GM18502 (cell line): ENCODE data around the gene SMDT1.
"Not testable (repeated sequence)": the region's sequence is repeated elsewhere in the genome, so short reads cannot be mapped to it uniquely, and the experiment has no call there.

Source experiments
- ATAC-seq: cut with Tn5 transposase; IDR thresholded peaks from one replicate; pipeline ENCODE4 v1.9.1; 2021; ENCODE audit warnings: mild to moderate bottlenecking; ENCODE audit not compliant: unreplicated experiment, poor library complexity

The SMDT1 gene

DNA sequence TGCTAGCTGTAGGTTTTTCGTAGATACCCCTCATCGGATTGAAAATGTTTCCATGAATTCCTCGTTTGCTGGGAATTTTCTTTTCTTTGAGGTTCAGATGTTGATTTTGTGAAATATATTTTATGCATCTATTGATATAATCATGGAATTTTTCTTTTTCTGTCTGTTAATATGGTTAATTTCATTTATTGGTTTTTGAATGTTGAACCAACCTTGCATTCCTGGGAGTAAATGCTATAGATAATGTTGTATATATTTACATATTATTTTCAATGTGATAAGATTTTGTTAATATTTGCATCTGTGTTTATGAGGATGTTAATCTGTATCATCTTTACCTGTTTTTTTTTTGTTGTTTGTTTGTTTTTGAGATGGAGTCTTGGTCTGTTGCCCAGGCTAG, 21.7 kb downstream of the SMDT1 start:
- ATAC-seq = no peak

DNA sequence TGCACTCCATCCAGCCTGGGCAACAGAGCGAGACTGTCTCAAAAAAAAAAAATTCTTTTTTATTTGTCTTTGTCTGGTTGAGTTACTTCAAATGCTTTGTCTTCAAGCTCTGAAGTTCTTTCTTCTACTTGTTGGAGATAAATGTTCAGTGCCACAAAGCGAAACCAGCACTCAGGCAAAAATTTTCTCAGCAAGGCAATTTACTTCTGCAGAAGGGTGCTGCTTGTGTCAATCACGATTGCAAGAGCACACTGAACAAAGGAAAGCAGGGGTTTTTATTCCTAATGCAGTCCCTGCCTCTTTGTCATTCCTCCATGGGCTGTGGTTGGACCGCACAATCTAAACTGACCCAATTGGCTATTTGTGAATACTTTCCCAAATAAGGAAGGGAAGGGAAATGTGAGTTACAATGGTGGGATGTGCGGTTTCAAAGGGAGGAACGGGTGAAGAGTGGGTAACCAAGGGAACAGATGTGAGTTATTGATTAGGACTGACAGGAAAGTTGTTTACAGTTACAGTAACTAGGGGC, 24.9 kb downstream of the SMDT1 start:
- ATAC-seq = not testable (repeated sequence)

- no peak for ATAC-seq
These were observed 29.3 kb downstream of the SMDT1 start for GRCh38 chr22:42108848-42109247.

GRCh38 chr22:42111798-42112197, 32.3 kb downstream of the SMDT1 start:
- no peak for ATAC-seq

DNA sequence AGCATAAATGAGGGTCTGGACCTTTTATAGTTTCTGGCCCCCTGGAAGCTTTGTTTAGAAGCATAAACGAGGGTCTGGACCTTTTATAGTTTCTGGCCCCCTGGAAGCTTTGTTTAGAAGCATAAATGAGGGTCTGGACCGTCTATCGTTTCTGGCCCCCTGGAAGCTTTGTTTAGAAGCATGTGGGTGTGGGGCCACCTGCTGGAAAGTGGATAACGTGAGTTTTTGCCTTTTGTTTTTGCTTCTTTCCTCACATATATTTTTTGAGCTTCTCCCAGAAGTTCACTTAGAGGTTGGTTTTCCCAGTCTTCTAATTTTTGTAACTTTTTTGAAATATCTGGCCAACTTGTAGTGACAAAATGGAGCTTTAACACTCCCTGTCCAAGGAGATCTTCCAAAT, 33.3 kb downstream of the SMDT1 start:
- not testable (repeated sequence) for ATAC-seq

- no peak for ATAC-seq
These were observed 35.2 kb downstream of the SMDT1 start for GRCh38 chr22:42114721-42115120.

- not testable (repeated sequence) for ATAC-seq
These were observed 35.9 kb downstream of the SMDT1 start for GRCh38 chr22:42115420-42115830.

DNA sequence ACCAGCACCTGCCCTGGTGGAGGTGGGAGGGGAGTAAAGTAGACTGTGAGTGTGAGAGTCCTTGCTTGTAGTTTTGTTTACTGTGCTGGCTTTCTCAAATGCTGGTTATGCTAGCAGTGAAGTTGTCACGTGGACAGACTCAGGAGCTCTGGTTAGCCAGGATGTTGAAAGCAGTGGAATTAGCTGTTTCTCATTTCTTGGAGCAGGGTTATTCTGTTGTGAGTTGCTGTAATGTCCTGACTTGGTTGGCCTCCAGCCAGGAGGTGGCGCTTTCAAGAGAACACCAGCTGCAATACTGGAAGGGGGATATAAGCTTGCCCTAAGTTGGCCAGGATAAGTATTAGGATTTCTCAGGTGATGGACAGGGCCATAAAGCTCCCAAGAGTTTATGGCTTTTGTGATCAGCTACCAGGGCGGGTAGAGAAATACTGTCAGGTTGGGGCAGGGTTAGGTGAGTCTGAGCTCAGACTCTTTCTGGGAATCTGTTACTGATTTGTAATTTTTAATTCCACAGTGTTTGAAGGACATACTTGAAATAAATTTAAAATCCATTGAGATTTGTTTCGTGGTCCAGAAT, 37.4 kb downstream of the SMDT1 start:
- ATAC-seq = no peak

DNA sequence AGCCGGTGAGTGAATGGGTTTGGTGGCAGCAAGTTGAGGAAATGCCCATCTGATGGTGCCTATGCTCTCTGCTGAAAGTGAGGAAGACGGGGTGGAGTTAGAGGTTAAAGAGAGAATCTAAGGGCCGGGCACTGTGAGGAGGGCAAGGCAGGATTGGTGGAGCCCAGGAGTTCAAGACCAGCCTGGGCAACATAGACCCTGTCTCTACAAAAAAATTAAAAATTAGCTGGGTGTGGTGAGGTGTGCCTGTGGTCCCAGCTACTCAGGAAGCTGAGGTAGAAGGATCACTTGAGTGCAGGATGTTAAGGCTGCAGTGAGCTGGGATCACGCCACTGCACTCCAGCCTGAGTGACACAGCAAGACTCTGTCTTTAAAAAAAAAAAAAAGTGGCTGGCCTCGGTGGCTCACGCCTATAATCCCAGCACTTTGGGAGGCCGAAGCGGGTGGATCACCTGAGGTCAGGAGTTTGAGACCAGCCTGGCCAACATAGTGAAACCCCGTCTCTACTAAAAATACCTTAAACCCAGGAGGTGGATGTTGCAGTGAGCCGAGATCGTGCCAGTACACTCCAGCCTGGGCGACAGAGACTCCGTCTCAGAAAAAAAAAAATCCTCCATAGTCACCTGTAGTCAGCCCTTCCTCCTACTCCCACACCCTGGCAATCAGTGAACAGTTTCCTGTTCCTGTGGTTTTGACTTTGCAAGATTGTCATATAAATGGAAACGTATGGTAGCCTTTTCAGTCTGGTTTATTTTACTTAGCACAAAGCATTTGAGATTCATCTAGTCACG, 40.9 kb downstream of the SMDT1 start:
- ATAC-seq = not testable (repeated sequence)

DNA sequence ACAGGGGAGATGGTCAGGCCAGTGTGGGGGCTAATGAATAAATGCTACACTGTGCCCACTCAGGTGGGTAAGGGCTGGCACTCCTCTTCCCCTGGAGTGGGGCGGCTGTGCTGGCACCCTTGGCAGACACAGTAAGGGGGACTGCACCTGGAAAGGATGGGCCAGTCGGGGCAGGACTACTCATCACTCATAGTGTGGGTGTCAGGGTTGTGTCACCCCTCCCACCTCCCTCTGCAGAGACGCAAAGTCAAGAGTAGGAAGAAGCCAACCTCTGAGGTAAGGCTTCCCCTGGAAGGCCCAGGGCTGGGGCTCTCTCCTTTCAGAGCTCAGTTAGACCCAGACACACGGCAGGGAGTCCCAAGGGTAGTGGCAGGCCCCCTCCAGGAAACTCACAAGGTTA, 44.0 kb downstream of the SMDT1 start:
- not testable (repeated sequence) for ATAC-seq

DNA sequence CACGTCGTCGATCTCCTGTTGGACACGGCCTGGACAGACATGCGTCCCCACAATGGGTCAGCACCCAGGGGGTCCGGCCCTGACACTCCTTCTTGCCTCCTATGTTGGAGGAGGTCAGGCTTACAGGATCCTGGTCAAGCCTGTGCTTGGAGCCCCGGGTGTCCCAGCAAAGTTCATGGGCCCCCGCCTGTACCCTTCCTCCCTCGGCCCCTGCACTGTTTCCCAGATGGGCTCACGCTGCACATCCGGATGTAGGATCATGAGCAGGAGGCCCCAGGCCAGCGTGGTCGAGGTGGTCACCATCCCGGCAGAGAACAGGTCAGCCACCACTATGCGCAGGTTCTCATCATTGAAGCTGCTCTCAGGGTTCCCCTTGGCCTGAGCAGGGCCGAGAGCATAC, 48.1 kb downstream of the SMDT1 start:
- no peak for ATAC-seq

DNA sequence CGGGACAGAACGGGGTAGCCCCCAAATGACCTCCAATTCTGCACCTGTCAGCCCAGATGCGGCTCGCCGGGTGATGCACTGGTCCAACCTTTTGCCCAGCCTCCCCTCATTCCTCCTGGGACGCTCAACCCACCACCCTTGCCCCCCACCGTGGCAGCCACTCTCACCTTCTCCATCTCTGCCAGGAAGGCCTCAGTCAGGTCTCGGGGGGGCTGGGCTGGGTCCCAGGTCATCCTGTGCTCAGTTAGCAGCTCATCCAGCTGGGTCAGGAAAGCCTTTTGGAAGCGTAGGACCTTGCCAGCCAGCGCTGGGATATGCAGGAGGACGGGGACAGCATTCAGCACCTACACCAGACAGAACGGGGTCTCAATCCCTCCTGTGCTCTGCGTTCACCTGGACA, 48.5 kb downstream of the SMDT1 start:
- not testable (repeated sequence) for ATAC-seq

- ATAC-seq = not testable (repeated sequence)
These were observed 49.5 kb downstream of the SMDT1 start for GRCh38 chr22:42128776-42129694.

- not testable (repeated sequence) for ATAC-seq
These were observed 50.7 kb downstream of the SMDT1 start for GRCh38 chr22:42130182-42130581.

DNA sequence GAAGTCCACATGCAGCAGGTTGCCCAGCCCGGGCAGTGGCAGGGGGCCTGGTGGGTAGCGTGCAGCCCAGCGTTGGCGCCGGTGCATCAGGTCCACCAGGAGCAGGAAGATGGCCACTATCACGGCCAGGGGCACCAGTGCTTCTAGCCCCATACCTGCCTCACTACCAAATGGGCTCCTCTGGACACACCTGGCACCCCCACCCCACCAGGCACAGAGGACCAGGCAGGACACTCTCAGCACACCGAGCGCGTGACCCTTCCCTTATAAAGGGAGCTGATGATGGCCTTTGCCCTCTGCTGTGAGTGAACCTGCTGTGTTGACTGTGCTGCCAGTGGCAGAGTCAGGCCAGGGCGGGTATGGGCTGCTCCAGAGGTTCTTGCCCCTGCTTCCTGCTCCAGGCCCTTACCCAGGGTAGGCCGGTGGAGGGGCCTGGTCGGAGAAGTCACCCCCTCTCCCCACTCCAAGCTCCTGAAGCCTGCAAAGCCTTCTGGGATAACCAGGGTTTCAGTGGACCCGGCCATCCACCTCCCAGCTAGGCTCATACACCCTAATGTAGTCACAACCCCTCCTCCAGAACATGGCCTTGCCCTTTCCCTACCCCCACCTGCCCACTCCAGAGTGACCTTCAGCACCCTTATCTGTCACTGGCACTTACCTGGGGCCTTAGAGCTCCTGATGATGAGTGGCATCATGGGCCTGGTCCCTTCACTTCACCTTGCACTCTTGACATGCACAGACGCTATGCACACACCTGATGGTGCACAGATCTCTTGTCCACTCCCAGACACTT, 51.3 kb downstream of the SMDT1 start, which contains the start of gene CYP2D6:
Gene CYP2D6 (minus strand): TSS at position 172 of the 793 bp plus-strand sequence. CDS start 19 bp downstream, at position 153.
- ATAC-seq = not testable (repeated sequence)

DNA sequence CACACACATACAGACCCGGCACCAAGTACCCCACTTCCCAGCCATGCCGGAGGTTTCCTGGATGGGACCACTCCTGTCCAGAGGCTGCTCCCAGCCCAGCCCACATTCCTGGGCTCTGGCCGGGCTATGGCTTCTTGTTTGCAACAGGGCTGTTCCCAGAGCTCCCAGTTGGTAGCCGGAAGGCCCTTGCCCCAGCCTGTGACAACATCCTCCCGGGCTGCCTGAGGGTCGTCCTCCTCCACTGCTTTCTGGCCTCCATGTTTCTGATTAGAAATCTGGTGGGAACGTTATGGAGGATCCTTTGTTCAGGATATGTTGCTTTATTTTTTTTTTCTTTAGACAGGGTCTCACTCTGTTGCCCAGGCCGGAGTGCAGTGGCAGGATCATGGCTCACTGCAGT, 52.1 kb downstream of the SMDT1 start:
- no peak for ATAC-seq

GRCh38 chr22:42132457-42132856, 53.0 kb downstream of the SMDT1 start:
- ATAC-seq = no peak
